DOHH2 (cell line): ENCODE results near the gene SEPTIN2.

Source experiments
- H3F3A ChIP-seq: fragments of 200-600 bp; sonication (generic), shearing (Covaris generic); 2 replicates; pipeline ENCODE4 v1.6.0; 2016; ENCODE audit warnings: antibody characterized with exemption, mild to moderate bottlenecking; ENCODE audit not compliant: control insufficient read depth, insufficient read depth
- H3K27ac ChIP-seq: fragments of 200-600 bp; sonication (generic); 2 replicates; pipeline ENCODE4 v1.5.1; 2014; ENCODE audit warnings: low read depth, mild to moderate bottlenecking, low read length, moderate library complexity
- H3K27me3 ChIP-seq: fragments of 200-600 bp; sonication (generic); 2 replicates; pipeline ENCODE4 v1.6.1; 2014; ENCODE audit warnings: mild to moderate bottlenecking, low read length, mixed read lengths; ENCODE audit not compliant: control insufficient read depth
- H3K36me3 ChIP-seq: fragments of 200-600 bp; sonication (generic); 2 replicates; pipeline ENCODE4 v1.6.1; 2014; ENCODE audit warnings: mild to moderate bottlenecking, low read length, moderate library complexity, mixed read lengths; ENCODE audit not compliant: control insufficient read depth
- H3K4me1 ChIP-seq: fragments of 200-600 bp; sonication (generic); 2 replicates; pipeline ENCODE4 v1.6.1; 2014; ENCODE audit warnings: mild to moderate bottlenecking, low read length, mixed read lengths; ENCODE audit not compliant: control insufficient read depth
- H3K4me2 ChIP-seq: fragments of 200-600 bp; sonication (generic); 2 replicates; pipeline ENCODE4 v1.6.0; 2014; ENCODE audit warnings: mild to moderate bottlenecking, low read length, moderate library complexity
- H3K4me3 ChIP-seq: fragments of 200-600 bp; sonication (generic); 2 replicates; pipeline ENCODE4 v1.5.1; 2014; ENCODE audit warnings: mild to moderate bottlenecking, low read length, mixed read lengths
- H3K79me2 ChIP-seq: fragments of 200-600 bp; sonication (generic); 2 replicates; pipeline ENCODE4 v1.6.1; 2014; ENCODE audit warnings: mild to moderate bottlenecking, low read length, mixed read lengths; ENCODE audit not compliant: control insufficient read depth
- H3K9me2 ChIP-seq: fragments of 200-600 bp; sonication (generic); replicated peaks from 2 replicates; pipeline ENCODE4 v1.6.1; 2014; ENCODE audit warnings: mild to moderate bottlenecking, low read length, mixed read lengths; ENCODE audit not compliant: control insufficient read depth
- H3K9me3 ChIP-seq: fragments of 200-600 bp; sonication (generic); 2 replicates; pipeline ENCODE4 v1.6.1; 2014; ENCODE audit warnings: antibody characterized with exemption, low read length, mixed read lengths; ENCODE audit not compliant: control insufficient read depth, insufficient read depth
- H4K20me1 ChIP-seq: fragments of 200-600 bp; sonication (generic); 2 replicates; pipeline ENCODE4 v1.6.0; 2014; ENCODE audit warnings: low read depth, mild to moderate bottlenecking, antibody characterized with exemption, low read length, moderate library complexity; ENCODE audit not compliant: control insufficient read depth, insufficient read depth
- CTCF ChIP-seq: fragments of 200-600 bp; sonication (generic); IDR thresholded peaks from one replicate; pipeline ENCODE4 v1.5.1; 2014; ENCODE audit warnings: antibody characterized with exemption, mild to moderate bottlenecking, low read depth, low read length; ENCODE audit not compliant: poor library complexity, severe bottlenecking
- EZH2phosphoT487 ChIP-seq: fragments of 200-600 bp; sonication (generic); IDR thresholded peaks from 2 replicates; pipeline ENCODE4 v1.6.1; 2017; ENCODE audit warnings: borderline replicate concordance, mild to moderate bottlenecking, antibody characterized with exemption, low read length, moderate library complexity, mixed read lengths

SEPTIN2 gene

GRCh38 chr2:241268716-241269445 lies 46.8 kb upstream of the SEPTIN2 start:
- Histone ChIP-seq H3K27me3 (no peaks in the 10 kb centered on the region), H3K9me3 (no peaks in the 10 kb centered on the region), H3K27ac (no peak overlapping the region), H3K9me2 (no peaks in the 10 kb centered on the region), H3K4me2 (no peak overlapping the region), H3K4me1 (peaks cover 20% of the 10 kb centered on the region), H4K20me1 (peaks cover 11% of the 10 kb centered on the region), H3K36me3 (peaks cover 34% of the 10 kb centered on the region), H3K4me3 (no peak overlapping the region), H3F3A (no peaks in the 10 kb centered on the region; the same call in 1 of the 2 replicates), H3K79me2 (peaks cover 68% of the 10 kb centered on the region)
- TF ChIP-seq EZH2phosphoT487 (no peak), CTCF (no peak)

GRCh38 chr2:241269707-241270520 lies 45.8 kb upstream of the SEPTIN2 start:
- Histone ChIP-seq H3K9me3 (no peaks in the 10 kb centered on the region), H3K27ac (no peak overlapping the region), H3K4me1 (peaks cover 20% of the 10 kb centered on the region), H3K36me3 (peaks cover 27% of the 10 kb centered on the region), H3K4me2 (no peak overlapping the region), H3K9me2 (no peaks in the 10 kb centered on the region), H3K27me3 (no peaks in the 10 kb centered on the region), H3K79me2 (peaks cover 78% of the 10 kb centered on the region), H4K20me1 (peaks cover 11% of the 10 kb centered on the region), H3K4me3 (no peak overlapping the region), H3F3A (no peaks in the 10 kb centered on the region)
- TF ChIP-seq EZH2phosphoT487, result no peak
- no peak for TF ChIP-seq CTCF

- H3K27ac ChIP-seq, result no peak overlapping the region
- peaks cover 20% of the 10 kb centered on the region for H3K4me1 ChIP-seq
- peaks cover 11% of the 10 kb centered on the region for H4K20me1 ChIP-seq
- H3F3A ChIP-seq, result no peaks in the 10 kb centered on the region
- peaks cover 22% of the 10 kb centered on the region for H3K36me3 ChIP-seq
- H3K79me2 ChIP-seq, result peaks cover 84% of the 10 kb centered on the region
- no peak overlapping the region for H3K4me3 ChIP-seq
- TF ChIP-seq CTCF, result no peak
- TF ChIP-seq EZH2phosphoT487, result no peak
- no peaks in the 10 kb centered on the region for H3K27me3 ChIP-seq
- H3K9me2 ChIP-seq, result no peaks in the 10 kb centered on the region
- H3K9me3 ChIP-seq, result no peaks in the 10 kb centered on the region; the same call in 1 of the 2 replicates
- no peak overlapping the region for H3K4me2 ChIP-seq
These were observed 45.2 kb upstream of the SEPTIN2 start for GRCh38 chr2:241270531-241270930.
